GM15510 (cell line): ENCODE measurements around the gene NDP.

ENCODE experiments used
- POLR2A ChIP-seq: IDR thresholded peaks from 3 replicates; pipeline ENCODE4 v1.6.1; 2011; ENCODE audit warnings: borderline replicate concordance; ENCODE audit not compliant: insufficient read length; ENCODE audit errors: extremely low read depth

NDP gene

GRCh38 chrX:43956034-43956433, 17.2 kb downstream of the NDP start:
- no peak for TF ChIP-seq POLR2A

GRCh38 chrX:43953218-43953617, 20.0 kb downstream of the NDP start:
- no peak for TF ChIP-seq POLR2A

- TF ChIP-seq POLR2A: no peak
Measured at GRCh38 chrX:43949669-43950068, 23.5 kb downstream of the NDP start.

GRCh38 chrX:43940816-43941474, 32.2 kb downstream of the NDP start:
- no peak for TF ChIP-seq POLR2A

GRCh38 chrX:43939187-43939926, 33.8 kb downstream of the NDP start:
- no peak for TF ChIP-seq POLR2A

- no peak for TF ChIP-seq POLR2A
Measured at GRCh38 chrX:43910012-43910411, 63.2 kb downstream of the NDP start.

- TF ChIP-seq POLR2A: no peak
Measured at GRCh38 chrX:43909141-43909540, 64.0 kb downstream of the NDP start.

- no peak for TF ChIP-seq POLR2A
Measured at GRCh38 chrX:43899878-43900815, 73.0 kb downstream of the NDP start.
